GM19025 (cell line): ENCODE results near the gene CD163.
"Not testable (repeated sequence)": the region's sequence is repeated elsewhere in the genome, so short reads cannot be mapped to it uniquely, and the experiment has no call there.

ENCODE experiments used
- ATAC-seq: cut with Tn5 transposase; IDR thresholded peaks from one replicate; pipeline ENCODE4 v1.9.1; 2021; ENCODE audit warnings: mild to moderate bottlenecking, low read depth, moderate library complexity; ENCODE audit not compliant: unreplicated experiment

The CD163 gene

DNA sequence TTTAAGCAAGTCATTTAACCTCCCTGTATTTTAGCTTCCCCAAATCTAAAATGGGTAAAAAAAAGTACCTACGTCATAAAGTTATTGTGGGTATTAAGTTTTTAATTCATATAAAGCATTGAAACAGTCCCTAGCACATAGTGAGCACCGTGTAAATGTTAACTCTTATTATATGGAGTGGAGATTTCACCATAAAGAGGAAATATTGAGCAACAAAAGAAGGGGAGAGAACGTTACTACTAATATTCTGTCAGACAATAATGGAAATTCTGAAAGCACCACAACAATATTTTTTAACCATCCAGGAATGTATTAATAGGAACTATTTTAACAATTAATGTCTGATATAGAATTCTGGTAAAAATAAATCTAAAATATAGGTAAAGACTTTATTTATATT is 51.8 kb downstream of the CD163 start:
- ATAC-seq, result no peak

DNA sequence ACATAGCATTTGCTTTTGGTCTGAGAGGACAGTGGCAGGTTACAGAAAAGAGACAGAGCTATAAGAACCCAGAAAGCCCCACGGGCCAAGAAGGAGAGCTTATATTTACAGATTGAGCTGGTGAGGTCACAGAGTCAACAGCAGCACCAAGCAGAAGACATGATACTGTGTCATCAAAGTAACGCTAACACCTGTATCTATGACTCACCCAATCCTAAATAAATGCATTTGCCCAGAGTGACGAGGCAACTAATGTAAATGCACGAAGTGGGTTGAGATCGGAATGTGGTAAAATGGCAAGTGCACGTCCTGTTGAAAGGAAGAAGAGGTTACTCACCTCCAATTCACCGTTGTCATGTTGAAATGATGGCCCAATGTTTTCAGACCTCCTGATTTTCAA is 52.9 kb downstream of the CD163 start:
- no peak for ATAC-seq

DNA sequence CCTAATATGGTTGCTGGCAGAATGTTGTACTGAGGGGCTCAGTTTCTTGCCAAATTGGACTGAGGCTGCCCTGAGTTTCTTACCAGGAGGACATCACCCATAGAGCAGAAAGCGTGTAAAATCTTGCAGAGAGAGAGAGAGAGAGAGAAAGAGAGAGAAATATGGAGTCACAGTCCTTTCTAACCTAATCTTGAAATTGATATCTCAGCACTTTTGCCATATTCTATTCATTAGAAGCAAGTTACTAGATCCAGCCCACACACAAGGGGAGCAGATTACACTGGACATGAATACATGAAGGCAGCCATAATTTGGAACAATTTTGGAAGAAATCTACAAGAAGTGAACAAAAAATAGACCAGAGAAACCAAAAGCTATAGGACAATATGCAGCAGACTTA is 55.5 kb downstream of the CD163 start:
- ATAC-seq, result no peak

DNA sequence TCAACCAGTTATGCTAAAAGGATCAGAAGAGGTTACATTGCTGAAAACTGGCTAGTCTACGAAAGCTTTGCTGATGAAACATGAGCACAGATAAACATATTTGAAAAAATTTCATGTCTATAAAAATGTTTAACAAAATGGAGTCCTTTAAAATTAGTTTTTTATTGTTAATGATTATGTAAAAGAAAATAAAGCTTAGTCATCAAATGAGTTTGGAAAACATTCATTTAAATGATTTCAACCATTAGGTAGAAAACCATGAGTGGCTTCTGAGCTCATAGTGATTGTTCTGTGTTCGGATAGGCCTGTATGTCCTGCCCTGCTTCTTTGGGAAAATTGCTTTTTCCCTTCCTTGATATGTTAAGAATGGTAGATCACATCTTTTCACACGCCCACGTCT is 59.0 kb downstream of the CD163 start:
- ATAC-seq, result no peak

DNA sequence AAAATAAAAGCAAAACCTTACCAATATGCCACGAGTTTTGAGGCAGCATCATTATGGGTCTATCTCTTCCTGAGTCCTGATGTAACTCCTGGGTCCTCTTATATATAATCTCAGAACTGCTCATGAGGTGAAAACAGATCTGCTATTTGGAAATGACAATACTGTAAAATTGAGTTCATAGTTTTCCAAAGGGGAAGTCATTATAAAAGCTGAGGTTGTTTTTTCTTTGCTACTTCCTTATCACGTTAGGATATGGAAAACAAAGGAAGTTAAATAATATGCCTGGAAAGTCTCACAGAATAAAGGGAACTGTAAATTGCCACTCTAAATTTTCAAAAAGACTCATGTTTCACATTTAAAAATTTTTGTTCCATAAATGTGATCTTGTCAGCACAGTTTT is 59.5 kb downstream of the CD163 start, which contains the start of gene CD163L1:
TSS of gene CD163L1 (minus strand) at position 78 of the 400 bp plus-strand sequence. CDS start at position 52, 26 bp downstream.
- no peak for ATAC-seq

DNA sequence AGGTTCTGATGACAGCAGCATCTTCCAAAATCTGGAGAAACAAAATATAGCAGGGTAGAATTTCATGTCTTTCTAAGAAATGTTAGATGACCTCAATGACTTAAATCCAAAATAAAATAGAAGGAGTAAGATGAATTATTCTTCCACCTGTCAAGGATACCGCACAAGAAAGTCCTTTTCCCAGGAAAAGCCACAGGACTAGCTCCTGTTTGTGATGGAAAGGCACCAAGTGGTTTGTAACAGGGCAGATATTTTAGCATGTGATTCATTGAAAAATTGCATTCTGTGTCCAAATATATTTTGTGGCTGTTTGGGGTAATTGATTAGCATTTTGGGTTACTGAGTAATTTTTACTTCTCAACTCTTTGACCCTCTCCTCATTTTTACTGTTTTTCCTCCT is 62.4 kb downstream of the CD163 start:
- no peak for ATAC-seq

DNA sequence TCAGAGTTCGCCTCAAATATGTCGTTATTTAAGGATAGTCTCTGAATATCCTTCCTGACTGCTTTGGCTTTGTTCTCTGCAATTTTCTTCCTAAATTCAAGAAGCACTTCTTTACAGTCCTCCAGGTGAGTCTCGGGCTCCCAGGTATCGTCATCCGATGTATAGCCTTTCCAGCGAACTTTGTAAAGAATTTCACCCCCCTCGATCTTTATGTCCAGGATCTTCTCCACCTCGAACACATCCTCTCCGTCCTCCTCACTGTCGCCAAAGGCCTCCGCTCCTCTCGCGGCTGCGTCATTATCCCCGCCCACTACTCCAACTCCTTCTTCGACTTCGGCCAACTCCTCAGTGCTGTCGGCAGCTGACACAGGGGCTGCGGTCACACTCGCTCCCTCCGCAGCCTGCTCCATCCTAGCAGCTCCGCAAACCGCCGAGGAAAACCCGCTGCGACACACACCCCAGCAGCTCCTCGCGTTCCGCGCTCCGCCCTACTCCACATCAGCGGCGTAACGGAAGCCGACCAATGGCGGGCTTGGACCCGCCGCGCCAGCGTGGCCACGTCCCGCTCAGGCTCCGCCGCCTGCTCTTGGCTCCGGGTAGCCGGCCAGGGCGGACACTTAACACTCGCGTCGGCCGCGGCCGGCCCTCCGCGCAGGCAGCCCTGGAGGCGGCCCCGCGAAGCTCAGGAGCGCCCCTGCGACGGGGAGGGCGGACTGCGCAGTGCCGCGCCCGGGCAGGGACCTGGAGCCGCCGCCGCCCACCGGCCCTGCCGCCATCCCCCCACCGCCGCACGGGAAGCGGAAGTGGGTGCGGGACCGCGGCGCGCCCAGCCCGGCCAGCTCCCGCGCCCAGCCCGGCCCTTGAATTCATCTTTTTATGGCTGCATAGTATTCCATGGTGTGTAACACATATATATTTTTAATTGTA is 63.7 kb downstream of the CD163 start:
- no peak for ATAC-seq

DNA sequence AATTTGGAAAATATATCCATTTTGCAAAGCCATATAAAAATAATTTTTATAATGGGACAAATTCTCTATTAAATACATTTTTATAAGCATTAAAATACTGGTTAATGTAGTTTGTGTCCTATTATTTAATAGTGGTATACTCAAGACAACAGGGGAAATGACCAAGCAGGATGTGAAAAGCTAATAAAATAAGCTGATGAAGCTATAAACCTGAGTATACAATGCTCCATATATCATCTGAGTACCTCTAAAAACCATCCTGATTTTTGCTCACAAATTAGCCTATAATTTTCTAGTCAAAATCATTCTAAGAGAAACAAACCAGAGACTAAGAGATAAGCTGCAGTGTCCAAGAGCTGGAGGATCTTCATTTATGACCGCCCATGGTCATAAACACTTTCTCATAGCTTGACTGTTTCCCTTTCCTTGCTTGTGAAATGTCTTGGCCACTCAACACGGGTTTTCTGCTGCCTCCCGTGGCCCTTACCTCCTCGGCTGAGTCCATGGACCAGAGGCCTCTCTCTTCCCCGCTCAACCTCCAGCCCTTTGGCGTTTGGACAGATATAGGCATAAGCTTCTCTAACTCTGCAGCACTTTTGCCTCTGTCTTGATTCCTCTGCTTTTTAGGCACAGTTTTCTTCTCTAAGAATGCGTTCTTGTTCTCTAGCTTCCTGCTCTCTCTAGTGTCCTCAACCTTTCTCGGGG is 65.1 kb downstream of the CD163 start:
- ATAC-seq, result not testable (repeated sequence)

DNA sequence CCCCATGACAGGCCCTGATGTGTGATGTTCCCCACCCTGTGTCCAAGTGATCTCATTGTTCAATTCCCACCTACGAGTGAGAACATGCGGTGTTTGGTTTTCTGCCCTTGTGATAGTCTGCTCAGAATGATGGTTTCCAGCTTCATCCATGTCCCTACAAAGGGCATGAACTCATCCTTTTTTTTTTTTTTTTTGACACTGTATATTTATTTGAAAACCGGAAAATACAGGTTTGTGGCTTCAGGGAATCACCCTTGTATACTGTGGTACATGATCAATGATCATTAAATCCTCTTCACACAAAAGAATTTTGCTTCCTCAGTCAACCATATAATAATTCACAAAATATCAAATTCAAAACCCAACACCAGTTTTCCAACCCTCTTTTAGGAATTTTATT is 66.1 kb downstream of the CD163 start:
- not testable (repeated sequence) for ATAC-seq

DNA sequence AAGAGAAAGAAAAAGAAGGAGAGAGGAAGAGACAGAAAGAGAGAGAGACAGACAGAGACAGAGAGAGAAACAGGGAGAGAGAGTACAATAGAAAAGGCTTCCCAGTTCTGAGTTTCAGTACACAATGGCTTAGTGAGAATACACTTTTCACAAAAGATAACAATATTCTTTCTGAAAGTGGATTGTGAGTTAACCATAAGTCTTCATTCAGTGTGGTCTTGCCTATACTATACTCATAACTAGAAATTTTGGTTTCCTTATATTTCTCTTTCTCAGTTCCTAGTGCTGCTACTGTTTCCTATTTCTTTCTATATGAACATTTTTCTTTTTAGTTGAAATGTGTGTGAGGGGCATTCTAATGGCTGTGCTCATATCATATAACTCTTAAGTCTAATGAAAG is 68.9 kb downstream of the CD163 start:
- no peak for ATAC-seq

DNA sequence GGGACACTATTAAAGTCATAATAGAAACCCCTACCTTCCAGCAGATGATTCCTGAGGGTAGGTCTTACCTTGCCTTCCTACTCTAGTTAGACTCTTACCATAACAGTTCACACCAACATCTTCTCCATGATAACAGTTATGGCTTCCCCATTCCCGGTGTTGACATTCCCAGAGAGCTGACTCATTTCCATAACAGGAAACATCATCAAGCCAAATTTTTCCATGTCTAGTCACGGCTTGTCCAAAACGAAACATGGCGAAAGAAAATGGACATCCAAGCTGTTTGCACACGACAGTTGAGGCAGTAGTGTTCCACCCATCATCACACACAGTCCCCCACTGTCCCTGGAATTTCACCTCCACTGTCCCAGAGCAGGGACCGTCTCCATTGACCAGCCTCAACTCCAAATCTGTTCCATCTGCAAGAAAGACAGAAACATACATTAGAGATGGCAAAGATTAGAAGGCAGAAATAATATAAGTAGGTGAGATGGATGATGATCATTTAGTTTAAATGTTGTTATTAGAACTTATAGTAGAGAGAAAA is 70.2 kb downstream of the CD163 start:
- no peak for ATAC-seq

DNA sequence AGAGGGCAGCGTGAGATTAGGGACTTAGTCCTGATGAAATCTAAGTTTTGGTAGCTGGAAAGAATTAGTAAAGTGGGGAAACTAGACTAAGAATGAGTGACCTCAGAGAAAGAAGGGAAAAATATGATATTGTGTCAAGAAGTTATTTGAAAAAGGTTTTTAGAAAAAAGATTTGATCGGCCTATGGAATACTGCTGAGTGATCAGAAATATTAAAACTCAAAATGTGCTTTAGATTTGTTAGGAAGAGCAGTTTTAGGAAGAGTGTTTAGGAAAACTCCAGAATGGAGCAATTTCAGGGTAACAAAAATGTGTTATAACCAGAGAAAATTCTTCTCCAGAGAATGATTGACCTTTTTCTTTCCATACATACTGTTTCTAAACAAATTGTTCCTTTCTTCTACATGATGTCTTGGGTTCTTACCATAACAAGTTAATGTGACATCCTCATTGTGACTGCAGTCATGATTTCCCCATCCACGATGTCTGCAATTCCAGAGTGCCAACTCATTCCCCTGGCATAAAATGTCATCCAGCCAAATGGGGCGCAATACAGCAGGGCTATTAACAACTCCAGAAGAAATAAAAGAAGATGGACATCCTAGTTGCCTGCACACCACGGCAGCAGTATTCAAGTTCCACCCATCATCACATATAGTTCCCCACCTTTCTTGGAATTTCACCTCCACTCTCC is 71.4 kb downstream of the CD163 start:
- no peak for ATAC-seq
